VCaP (cell line): ENCODE results near the gene TSPAN12.

Experiments
- H3K27ac ChIP-seq: fragments of 450-650 bp; 2 replicates; pipeline ENCODE4 v1.5.1; 2017
- CTCF ChIP-seq: fragments of 450-650 bp; conservative IDR thresholded peaks from 2 replicates; pipeline ENCODE4 v1.5.1; 2017; ENCODE audit warnings: mild to moderate bottlenecking, moderate library complexity

The TSPAN12 gene

GRCh38 chr7:120829487-120829886, 28.5 kb downstream of the TSPAN12 start:
- no peak overlapping the region for H3K27ac ChIP-seq
- TF ChIP-seq CTCF, result no peak

- no peak for TF ChIP-seq CTCF
- no peak overlapping the region for H3K27ac ChIP-seq
Measured at GRCh38 chr7:120828528-120828927, 29.4 kb downstream of the TSPAN12 start.

GRCh38 chr7:120827371-120828118, 30.4 kb downstream of the TSPAN12 start:
- TF ChIP-seq CTCF, result no peak
- no peak overlapping the region for H3K27ac ChIP-seq

- no peak overlapping the region for H3K27ac ChIP-seq
- no peak for TF ChIP-seq CTCF
Measured at GRCh38 chr7:120825576-120825975, 32.4 kb downstream of the TSPAN12 start.

GRCh38 chr7:120825152-120825551, 32.8 kb downstream of the TSPAN12 start:
- H3K27ac ChIP-seq, result no peak overlapping the region
- TF ChIP-seq CTCF, result no peak

- H3K27ac ChIP-seq, result no peak overlapping the region
- peak; percentile 64 for TF ChIP-seq CTCF
Measured at GRCh38 chr7:120819861-120820260, 38.1 kb downstream of the TSPAN12 start.

- H3K27ac ChIP-seq, result no peak overlapping the region
- TF ChIP-seq CTCF, result no peak
Measured at GRCh38 chr7:120817851-120818250, 40.1 kb downstream of the TSPAN12 start.
